Stimulated activated CD8-positive, alpha-beta memory T cell treated with anti-CD3 and anti-CD28 coated beads, Interleukin-7, amount 100 ng/mL, for 1 hour (primary cell): ENCODE data around the gene EFHB.
"Not testable (repeated sequence)": the region's sequence is repeated elsewhere in the genome, so short reads cannot be mapped to it uniquely, and the experiment has no call there.

Experiments used
- DNase-seq, 2 donors: peaks; one replicate each; pipeline ENCODE4 v3.0.0-alpha.2; 2020; ENCODE audit warnings: low read depth in 2 of 2

Gene EFHB

DNA sequence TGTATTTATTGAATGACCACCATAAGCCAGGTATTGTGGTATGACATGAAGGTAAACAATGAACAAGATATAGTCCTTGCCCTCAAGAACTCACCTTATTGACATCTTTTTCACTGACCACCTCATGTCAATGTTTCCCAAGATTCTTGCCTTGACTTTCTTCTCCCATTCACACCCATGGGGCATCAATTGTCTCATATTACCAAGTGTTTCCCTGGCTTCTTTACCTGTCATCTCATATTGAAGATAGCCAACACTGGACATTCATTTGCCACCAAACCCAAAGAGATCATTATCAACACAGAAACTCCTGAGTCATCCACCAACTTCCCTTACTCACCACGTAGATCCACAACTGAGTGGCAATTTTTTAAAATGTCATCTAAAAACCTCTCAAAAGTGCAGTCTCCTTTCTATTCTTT is 2.2 kb downstream of the EFHB start:
- no peak for DNase-seq

DNA sequence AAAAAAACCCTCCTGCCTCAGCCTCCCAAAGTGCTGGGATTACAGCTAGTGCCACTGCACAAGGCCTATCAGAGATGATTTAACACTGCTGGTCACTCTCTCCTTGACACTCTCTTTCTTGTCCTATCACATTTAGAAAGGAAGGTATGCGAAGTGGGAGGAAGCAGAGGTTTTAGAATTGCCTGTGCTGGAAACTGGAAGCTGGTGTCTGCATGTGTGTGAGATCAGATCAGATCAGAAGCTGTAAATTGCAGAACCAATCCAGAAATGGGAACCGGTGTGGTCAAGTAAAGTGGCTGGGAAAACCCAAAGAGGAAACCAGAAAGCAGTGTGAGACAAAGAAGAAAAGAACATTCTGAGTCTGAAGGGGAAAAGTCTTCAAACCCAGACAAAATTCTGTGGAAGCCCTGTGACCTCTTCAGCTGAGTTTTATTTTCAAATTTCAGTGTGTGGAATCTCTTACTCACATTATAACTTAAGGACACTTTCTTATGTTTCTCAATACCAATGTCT is 2.8 kb downstream of the EFHB start:
- DNase-seq: no peak

- DNase-seq: no peak
Observed at GRCh38 chr3:19920401-19921080, 13.5 kb downstream of the EFHB start.

DNA sequence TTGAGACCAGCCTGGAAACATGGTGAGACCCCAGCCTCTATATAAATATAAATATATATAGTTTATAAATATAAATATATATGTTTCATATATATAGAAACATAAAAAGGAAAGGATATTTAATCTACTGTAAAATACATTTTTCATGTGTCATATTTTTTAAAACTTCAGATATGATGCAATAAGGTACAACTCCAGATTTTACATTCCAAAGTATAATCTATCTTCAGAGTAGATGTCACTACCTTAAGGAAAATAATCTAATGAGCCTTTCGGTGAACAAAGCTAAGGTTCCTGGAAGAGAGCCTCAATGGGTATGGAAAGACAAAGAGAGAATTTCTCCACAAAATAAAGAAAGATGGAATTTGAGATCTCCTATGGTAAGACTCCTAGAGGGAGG is 16.9 kb downstream of the EFHB start:
- no peak for DNase-seq

- DNase-seq: no peak
Observed at GRCh38 chr3:19911452-19911851, 22.6 kb downstream of the EFHB start.

DNA sequence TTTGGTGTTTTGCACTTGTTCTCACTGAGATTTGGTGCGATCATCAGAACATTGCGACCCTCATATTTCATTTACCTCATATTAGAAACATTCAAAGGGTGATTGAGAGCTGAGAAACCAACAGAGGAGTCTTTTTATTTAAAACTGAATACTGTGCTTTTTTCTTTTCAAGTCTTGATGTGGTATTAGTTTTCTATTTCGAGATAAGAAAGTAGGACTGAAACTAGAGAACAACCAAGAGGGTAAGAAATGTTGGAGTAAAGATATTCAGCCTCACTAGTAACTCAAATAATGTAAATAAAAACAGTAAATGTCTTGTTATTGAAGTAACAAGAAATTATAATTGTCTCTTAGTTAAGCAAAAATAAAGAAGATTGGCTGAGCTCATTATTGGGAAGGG is 26.5 kb downstream of the EFHB start:
- no peak for DNase-seq

- DNase-seq: no peak
Observed at GRCh38 chr3:19903649-19904048, 30.4 kb downstream of the EFHB start.

DNA sequence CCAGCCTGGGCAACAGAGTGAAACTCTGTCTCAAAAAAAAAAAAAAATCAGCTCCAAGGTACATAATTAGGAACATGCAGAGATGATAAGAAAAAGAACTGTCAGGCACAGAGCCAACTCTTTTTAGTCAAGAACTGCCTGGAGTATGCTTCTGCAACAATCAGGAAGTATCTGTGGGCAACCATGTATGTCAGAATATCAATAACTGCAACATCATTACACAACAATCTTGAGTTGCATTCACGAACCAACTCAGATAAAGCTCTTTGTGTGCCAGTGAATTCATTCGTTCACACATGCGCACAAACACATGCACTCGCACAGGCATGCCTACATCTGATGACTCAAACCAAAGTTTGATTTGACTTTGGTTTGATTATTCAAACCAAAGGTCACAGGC is 32.1 kb downstream of the EFHB start:
- DNase-seq: no peak

DNA sequence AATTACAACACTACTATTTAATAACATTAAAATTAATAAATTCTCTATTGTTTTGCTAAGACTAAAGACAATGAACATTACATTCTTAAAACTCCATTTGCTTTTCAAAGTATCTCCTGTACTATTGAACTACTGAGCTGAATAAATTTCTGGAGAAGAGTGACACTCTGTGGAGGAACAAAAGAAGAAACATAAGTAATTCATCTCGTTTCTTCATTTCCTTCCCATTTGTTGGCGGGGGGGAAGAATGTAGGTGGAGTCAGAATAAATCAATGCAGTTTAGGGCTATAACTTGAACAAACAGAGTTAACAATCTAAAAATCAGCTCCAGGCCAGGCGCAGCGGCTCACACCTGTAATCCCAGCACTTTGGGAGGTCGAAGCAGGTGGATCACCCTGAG is 32.7 kb downstream of the EFHB start:
- no peak for DNase-seq

DNA sequence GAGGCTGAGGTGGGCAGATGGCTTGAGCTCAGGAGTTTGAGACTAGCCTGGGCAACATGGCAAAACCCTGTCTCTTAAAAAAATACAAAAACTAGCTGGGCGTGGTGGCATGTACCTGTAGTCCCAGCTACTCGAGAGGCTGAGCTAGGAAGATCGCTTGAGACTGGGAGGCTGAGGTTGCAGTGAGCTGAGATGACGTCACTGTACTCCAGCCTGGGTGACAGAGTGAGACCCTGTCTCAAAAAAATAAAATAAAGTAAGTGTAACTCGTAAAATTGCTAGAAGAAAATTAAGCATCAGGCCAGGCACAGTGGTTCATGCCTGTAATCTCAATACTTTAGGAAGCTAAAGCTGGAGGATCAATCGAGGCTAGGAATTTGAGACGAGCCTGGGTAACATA is 34.2 kb downstream of the EFHB start:
- not testable (repeated sequence) for DNase-seq

GRCh38 chr3:19899264-19899663 is 34.8 kb downstream of the EFHB start:
- DNase-seq: no peak

- no peak for DNase-seq
Observed at GRCh38 chr3:19898721-19899120, 35.3 kb downstream of the EFHB start.

DNA sequence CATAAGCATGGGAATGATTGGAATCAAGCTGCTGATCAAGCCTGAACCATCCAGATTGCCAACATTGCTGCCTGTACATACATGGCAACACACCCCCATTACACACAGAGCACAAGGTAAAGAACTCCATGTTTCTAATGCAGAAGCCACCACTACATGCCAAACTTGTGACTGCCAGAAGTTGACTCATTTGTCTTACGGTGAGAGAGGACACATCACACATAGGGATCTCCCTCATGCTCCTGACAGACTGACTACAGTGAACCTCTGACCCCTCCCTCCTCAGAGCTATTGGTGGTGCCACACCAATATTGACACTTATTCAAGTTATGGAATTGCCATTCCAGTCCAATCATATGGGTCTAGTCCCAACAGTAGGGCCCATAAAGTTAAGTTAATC is 42.3 kb downstream of the EFHB start:
- no peak for DNase-seq

DNA sequence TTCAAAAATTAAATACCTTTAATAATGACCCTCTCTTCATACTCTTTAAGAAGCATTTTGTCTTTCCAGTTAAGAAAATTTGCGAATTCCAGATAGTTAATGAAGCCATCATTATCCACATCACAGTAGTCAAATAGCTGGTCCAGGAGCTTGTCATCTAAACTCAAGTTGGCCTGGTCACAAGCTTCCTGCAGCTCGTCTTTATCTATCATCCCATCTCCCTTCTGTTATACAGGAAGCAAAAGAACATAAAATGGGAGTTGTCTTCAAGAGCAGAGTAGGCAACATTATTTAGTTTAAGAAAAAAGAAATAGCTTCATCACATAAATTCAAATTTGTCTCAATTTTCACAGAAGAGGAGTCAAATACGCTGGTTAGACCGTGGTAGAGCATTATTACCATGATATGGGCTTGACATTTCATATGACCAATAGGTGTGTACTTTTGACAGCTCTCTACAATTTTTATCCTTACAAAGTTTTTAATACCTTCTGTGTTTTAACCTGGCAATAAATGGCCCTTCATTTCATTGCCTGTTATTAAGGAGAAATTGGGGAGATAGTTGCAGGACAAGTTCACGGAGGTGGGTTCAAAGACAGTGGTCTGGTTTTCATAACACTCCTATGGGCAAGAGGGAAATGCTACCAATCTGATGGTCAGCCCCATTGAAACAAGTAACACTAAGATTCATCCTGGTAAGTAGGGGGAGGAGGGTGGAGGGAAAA is 45.4 kb downstream of the EFHB start:
- no peak for DNase-seq

DNA sequence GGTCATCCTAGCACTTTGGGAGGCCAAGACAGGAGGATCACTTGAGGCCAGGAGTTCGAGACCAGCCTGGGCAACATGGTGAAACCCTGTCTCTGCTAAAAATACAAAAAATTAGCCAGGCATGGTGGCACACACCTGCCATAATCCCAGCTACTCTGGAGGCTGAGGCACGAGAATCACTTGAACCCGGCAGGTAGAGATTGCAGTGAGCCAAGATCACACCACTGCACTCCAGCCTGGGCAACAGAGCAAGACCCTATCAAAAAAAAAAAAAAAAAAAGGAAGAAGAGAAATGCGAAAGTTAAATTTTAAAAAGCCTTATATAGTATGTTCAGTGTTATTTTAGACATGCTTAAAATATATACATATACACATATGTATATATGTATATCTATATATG is 46.9 kb downstream of the EFHB start:
- DNase-seq: not testable (repeated sequence)

DNA sequence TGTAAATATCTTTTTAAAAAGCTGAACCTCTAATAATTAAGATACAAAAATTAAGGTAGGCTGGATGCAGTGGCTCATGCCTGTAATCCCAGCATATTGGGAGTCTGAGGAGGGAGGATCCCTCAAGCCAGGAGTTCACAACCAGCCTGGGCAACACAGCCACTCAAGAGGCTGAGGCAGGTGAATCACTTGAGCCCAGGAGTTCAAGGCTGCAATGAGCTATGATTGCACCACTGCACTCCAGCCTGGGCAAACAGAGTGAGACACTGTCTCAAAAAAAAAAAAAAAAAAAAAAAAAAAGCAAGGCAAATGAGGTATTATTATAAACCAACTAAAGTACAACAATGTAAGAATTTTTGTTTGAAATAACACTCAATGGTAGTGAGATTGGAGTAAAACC is 47.6 kb downstream of the EFHB start:
- DNase-seq: no peak

DNA sequence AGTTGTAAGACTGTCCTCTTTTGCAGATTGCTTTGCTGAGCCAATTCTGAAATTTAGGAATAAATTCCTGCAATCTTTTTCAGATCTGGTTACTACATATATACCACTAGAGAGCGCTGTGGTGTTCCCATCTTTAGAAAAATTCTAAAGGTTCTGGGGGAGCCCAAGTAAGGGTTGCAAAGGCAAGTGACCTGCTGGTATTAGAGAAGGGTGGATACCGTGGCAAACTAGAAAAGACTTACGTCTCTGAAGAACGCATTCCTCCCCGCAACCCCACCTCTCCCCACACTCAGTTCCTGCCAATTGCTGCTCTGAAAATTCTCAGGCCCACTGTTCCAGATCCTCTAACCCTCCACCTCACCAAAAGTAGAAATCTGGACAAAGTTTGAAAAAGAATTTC is 48.5 kb downstream of the EFHB start:
- DNase-seq: no peak

GRCh38 chr3:19881852-19882251 is 52.2 kb downstream of the EFHB start:
- DNase-seq: no peak

DNA sequence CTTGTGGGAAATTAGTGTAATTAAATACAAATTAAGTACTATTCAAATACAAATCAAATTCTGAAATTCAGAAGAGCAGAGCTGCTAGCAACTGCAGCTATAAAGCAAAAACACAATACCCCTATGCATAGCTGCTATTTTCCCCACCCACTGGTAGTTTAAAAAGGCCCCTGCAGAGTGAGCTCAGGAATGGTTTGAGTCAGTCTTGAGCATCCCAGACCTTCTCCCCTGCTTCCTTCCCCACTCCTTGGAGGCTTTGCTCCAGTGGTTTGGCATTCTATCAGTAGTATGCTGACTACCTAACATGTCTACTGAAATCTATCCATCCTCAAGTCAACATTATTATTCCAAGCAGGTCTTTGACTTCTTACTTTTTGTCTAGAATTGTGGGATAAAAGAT is 53.0 kb downstream of the EFHB start:
- no peak for DNase-seq

GRCh38 chr3:19877656-19878055 is 56.4 kb downstream of the EFHB start:
- no peak for DNase-seq

DNA sequence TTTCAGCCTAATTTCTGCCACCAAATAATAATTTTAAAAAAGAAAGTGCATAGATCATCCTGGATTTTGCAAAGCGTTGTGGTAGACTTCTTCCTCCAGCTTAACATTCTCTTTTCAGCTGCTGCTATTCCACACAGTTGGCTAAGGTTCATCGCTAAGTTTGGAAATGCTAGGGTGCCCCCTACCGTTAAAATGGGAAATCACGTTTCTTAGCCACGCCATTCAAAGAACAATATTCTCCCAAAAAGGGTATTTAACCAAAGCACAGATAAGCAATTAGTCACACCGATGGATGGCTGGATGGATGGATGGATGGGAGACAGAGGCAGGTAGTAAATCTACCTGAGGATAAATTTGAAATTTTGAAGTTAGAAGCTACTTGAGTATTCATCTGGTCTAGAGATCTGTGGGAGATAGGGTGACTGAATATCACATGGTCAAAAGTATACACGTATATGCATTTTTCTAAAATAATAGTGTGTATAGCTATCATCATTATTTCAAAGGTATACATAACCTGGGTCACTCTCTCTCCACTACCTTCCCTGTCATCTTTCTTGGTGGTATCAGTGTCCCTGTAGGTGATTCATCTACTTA is 67.2 kb downstream of the EFHB start:
- peak in 1 of 2 donors; percentile 9 for DNase-seq

DNA sequence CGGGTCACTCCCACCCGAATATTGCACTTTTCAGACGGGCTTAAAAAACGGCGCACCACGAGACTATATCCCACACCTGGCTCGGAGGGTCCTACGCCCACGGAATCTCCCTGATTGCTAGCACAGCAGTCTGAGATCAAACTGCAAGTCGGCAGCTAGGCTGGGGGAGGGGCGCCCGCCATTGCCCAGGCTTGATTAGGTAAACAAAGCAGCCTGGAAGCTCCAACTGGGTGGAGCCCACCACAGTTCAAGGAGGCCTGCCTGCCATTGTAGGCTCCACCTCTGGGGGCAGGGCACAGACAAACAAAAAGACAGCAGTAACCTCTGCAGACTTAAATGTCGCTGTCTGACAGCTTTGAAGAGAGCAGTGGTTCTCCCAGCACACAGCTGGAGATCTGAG is 78.7 kb downstream of the EFHB start:
- not testable (repeated sequence) for DNase-seq

- not testable (repeated sequence) for DNase-seq
Observed at GRCh38 chr3:19846609-19847008, 87.4 kb downstream of the EFHB start.
